Activated CD4-positive, alpha-beta T cell treated with anti-CD3 and anti-CD28 coated beads, Interleukin-2, amount 50 U/mL, for 48 hours (primary cell): ENCODE data around the gene PODXL2.

Experiments used
- DNase-seq, 2 experiments: peaks; one replicate each; pipeline ENCODE4 v3.0.0-alpha.2; 2020

PODXL2 gene

DNA sequence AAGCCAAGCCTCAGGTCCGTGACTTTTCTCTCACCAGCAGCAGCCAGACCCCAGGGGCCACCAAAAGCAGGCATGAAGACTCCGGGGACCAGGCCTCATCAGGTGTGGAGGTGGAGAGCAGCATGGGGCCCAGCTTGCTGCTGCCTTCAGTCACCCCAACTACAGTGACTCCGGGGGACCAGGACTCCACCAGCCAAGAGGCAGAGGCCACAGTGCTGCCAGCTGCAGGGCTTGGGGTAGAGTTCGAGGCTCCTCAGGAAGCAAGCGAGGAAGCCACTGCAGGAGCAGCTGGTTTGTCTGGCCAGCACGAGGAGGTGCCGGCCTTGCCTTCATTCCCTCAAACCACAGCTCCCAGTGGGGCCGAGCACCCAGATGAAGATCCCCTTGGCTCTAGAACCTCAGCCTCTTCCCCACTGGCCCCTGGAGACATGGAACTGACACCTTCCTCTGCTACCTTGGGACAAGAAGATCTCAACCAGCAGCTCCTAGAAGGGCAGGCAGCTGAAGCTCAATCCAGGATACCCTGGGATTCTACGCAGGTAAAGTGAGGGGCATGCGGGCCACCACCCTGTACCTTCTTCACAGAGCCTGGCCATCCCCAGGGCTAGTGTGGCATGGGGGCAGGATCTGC is 31.8 kb downstream of the PODXL2 start:
- no peak for DNase-seq

GRCh38 chr3:127661600-127661999 is 32.6 kb downstream of the PODXL2 start:
- DNase-seq: no peak

DNA sequence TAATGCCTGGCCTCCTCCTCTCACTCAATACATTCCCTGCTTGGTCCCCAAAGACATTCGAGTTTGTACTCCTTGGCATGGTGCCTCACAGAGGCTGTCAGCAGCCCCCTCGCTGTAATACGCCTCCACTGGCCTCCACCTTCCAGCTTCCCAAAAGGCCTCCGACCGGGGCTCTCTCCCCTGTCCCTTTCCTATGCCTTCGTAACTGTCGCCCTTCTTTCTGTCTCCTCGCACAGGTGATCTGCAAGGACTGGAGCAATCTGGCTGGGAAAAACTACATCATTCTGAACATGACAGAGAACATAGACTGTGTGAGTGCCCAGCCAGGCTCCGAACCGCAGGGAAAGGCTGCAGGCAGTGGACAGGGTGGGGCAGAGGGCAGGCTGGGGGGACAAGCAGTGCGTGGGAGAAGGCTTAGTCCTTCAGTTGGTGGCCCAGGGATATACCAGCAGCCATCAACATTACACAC is 33.0 kb downstream of the PODXL2 start:
- no peak for DNase-seq

- no peak for DNase-seq
Observed at GRCh38 chr3:127663151-127663550, 34.2 kb downstream of the PODXL2 start.

DNA sequence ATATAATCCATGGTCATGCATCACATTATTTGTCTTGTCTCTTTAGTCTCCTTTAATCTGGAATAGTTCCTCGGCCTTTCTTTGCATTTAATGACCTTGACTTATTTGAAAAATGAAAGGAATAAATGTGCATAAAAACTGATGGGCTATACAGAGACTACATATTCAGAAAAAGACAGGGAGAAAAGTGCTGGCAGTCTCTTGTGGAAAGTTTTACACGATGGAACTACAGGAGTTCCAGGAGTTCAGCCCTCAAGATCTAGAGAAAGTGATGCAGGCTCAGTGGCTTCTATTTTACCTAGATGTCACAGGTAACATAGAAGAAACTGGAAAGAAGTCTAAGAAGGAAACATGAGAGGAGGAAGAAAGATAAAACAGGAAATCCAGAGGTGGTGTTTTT is 36.2 kb downstream of the PODXL2 start:
- no peak for DNase-seq

- DNase-seq: no peak
Observed at GRCh38 chr3:127665586-127665985, 36.6 kb downstream of the PODXL2 start.

- no peak for DNase-seq
Observed at GRCh38 chr3:127666676-127667075, 37.7 kb downstream of the PODXL2 start.

DNA sequence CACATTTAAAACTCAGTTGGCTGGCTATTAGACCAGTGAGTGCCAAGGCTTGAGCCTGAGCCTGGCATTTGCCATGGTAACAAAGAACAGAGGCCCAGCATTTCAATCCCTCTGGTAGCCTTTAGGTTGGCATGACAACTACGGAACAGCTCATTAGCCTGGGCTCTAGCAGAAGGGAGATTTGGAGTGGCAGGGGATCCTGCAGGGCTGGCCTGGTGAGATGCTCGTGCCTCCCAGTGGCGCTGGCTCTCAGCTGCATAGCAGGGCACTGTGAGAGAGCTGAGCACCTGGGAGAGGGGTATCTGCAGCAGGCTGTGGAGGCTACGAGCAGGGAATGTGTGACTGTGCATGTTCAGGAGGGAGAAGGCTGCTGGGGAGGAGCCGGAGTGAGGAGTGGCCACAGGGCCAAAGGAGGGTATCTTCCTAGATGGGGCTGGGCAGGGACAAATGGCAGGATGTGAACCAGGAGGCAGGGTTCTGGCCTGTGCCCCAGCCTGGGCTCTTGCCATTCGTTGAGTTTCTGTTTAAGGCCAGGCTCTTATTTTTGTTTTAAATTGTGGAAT is 38.2 kb downstream of the PODXL2 start:
- DNase-seq: no peak

DNA sequence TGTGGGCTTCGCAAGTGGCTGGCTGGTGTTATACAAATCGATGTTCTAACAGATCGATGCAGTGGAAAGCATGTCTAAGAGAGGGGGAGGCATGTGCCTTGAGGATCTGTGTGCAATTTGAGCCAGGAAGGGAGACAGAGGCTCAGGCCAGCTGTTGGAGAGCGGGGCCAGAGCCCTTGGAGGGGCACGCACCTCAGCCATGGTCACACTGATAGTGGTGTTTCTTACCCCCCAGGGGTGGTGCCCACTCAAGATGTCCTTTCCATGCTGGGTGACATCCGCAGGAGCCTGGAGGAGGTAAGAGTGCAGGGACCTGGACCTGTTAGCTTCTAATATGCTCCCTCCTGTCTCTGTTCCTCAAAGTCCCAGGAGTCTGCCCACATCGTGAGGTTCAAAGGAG is 39.9 kb downstream of the PODXL2 start:
- no peak for DNase-seq

GRCh38 chr3:127669541-127670228 is 40.7 kb downstream of the PODXL2 start:
- peak in 1 of 2 experiments; percentile 2 for DNase-seq

DNA sequence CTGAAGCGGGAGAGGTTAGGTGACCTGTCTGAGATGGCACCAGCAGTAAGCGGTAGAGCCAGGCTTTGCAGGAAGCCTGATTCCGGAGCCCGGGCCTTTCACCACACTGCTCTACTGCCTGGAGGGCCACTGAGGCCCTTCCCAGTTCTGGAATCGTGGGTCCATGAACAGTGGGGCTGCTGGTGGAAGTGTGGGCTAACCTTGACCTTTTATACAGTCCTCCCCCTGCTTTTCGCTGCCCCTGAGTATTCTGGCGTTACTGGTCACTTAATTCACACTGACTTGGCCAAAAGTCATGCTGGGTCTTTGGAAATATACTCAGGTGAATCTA is 41.2 kb downstream of the PODXL2 start:
- DNase-seq: peak in 1 of 2 experiments; percentile 2

- no peak for DNase-seq
Observed at GRCh38 chr3:127670761-127671522, 42.0 kb downstream of the PODXL2 start.

DNA sequence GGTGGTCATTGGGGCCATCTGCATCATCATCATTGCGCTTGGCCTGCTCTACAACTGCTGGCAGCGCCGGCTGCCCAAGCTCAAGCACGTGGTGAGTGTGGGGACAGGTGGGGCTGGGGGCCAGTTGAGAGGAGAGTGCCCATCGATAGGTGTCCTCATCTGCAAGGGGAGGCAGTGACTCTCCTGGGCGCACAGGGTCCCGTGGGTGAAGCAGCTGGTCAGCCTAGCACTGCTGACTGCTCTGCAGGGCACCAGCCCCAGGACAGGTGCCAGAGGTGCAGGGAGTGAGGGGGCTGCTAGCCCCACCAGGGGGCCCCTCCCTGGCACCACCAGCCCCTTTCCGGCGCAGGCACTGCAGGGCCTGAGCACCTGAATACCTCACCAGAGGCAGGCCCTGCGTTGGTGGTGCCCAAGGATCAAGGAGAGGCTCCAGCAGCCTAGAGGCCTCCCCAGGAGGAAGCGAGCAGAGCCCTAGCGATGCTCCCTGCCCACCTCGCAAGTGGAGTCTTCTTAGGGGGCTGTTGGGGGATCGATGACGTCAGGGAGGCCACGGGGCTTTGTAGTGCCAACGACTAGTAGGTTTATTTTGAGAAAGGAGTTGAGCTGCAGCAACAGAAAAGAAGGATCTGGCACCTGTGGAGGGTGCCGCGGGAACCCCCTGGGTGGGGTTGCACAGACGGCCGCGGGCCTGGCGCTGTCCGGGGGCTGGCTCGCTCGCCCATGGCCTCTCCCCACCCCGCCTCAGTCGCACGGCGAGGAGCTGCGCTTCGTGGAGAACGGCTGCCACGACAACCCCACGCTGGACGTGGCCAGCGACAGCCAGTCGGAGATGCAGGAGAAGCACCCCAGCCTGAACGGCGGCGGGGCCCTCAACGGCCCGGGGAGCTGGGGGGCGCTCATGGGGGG is 42.8 kb downstream of the PODXL2 start:
- DNase-seq: peak; percentile 28 to 32

- DNase-seq: peak; percentile 85 to 87
Observed at GRCh38 chr3:127672429-127673190, 43.6 kb downstream of the PODXL2 start, which contains the start of gene ABTB1. Gene ABTB1, plus strand, starts transcription at chr3:127672952. Its CDS starts 74 bp downstream, at chr3:127673026.

GRCh38 chr3:127673191-127674100 is 44.5 kb downstream of the PODXL2 start:
- DNase-seq: peak; percentile 49 to 58

DNA sequence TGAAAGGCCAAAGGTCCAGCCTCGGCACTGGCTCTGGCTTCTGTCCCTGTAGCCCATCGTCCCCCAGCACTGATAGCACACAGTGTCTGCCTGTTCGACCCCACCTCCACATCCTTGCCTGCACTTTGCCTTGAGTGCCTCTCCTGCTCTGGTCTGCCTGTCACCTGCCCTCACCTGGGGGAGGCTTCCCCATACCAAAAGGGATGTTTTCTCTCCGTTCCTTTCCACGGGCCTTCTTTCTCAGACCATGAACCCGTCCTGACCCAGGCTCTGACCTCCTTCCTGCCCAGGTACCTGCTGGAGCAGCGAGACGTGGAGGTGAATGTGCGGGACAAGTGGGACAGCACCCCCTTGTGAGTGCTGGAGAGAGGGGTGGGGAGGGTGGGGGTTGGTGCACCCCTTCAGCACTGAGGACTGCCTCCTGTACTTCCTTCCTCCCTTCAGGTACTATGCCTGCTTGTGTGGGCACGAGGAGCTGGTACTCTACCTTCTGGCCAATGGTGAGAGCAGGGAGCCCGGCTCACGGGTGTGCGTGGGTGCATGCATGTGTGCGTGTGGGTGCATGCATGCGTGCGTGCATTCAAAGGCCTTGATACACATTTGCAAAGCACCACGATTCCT is 45.2 kb downstream of the PODXL2 start:
- DNase-seq: no peak

DNA sequence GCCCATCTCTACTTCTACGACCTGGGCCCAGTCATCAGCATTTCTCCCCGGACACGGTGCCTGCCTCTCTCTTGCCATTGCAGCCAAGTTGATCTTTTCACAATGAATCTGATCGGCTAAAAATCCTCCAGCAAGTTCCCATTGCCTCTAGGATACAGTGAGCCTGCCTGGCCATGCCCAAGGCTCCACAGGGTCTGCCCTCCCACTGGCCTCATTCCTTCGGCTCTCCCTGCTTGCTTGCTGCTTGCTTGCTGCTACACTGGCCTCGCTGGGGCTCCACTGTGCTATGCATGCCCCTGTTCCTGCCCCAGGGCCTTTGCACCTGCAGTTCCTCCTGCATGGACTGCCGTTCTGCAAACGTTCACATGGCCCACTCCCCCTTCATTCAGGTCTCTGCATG is 45.8 kb downstream of the PODXL2 start:
- peak in 1 of 2 experiments; percentile 1 for DNase-seq

GRCh38 chr3:127675651-127676391 is 46.8 kb downstream of the PODXL2 start:
- no peak for DNase-seq

DNA sequence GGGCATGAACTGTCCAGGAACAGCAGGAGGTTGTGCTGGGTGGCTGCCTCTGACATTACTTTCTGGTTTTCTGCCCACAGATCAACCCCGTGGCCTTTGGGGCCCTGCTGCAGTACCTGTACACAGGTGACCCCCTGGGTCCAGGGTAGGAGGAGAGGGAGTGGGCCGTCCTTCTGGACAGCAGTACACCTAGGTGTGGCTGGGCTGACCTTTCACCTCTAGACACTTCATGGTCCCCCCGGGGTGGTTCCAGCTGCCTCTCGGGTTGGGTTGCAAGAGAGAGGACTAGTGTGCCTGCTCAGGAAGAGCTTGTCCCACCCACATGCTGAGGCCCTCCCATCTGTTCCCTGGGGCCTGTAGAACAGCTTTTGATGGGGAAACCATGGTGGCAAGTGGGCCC is 47.5 kb downstream of the PODXL2 start:
- DNase-seq: no peak
